ENCODE measurements around the gene MYL9.
A peak's percentile ranks its signal among the peaks of the same experiment; 100 is the strongest.

MYL9 gene

DNA sequence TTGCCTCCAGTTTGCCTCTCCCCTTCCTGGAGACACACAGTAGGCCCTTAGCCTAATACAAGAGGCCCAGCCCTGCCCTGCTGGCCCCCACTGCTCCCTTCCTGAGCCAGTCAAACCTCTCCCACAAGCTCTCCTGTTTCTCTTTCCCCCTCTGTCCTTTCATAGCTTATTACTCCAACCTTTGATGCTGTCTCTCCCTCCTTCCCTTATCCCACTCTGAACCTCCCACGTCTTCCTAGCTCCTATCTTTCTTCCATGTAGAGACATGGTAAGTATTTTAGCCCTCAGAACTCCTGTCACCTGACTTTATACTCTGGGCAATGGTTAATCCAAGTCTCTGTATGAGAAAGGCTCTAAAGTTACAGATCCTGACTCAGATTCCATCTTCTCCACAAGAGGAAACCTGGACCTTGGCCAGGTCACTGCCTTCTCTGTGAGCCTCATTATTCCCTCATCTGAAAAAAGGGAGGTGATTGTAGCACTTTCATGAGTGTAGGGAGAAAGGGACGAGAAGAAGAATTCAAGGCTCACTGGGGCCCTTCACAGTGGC lies 38.8 kb downstream of the MYL9 start:
- Histone ChIP-seq H3K9me3 (replicated peaks in 1 of 11) (no peaks in the 10 kb centered on the region), H3K27me3 (no peaks in the 10 kb centered on the region), H4K20me1 (peaks cover 23 to 100% (median 100%) of the 10 kb centered on the region in 11 experiments; a peak in 21 of 22 replicates), H3K4me2 (no peak overlapping the region), H3K4me3 (no peak overlapping the region), H3K9ac (0 out of 22 replicates have a peak overlapping the region, but pooled peaks of 1 of the 11 experiments have one; percentile 10), H3K4me1 (peaks cover 16 to 53% (median 40%) of the 10 kb centered on the region in 10 experiments), H3K27ac (0 out of 22 replicates have a peak overlapping the region, but pooled peaks of 1 of the 11 experiments have one; percentile 9), H3K36me3 (peaks cover 58 to 95% (median 91%) of the 10 kb centered on the region in 11 experiments)
- TF ChIP-seq Cebpa-rat (IDR thresholded peaks at IDR 0.05) = no peak

DNA sequence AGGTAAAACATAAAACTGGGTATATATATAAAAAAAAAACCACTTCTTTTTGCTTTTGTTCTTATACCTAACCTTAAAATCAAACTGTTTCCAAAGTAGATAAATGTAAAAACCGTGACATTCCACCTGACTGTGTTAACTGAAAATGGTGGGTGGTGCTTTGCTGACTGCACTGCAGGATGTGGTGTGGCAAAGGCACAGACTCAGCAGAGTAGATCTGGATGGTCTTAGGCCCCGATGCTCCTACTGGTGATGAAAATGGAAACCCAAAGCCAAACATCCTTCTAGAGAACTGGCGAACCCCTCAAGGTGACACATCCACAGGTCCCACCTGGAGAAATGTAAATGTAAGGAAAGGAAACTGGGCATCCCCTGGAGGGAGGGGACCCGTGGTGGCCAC lies 41.0 kb downstream of the MYL9 start:
- Histone ChIP-seq H3K4me2 (no peak overlapping the region), H4K20me1 (peaks cover 10 to 100% (median 100%) of the 10 kb centered on the region in 11 experiments; a peak in 21 of 22 replicates), H3K4me1 (peaks cover 0 to 54% (median 40%) of the 10 kb centered on the region in 10 experiments; a peak in 16 of 20 replicates), H3K27ac (no peak overlapping the region), H3K9ac (peak overlapping the region in 1 of 11 experiments; percentile 2; a peak in 1 of 22 replicates), H3K36me3 (peaks cover 55 to 100% (median 99%) of the 10 kb centered on the region in 11 experiments), H3K4me3 (no peak overlapping the region), H3K9me3 (replicated peaks in 1 of 11) (no peaks in the 10 kb centered on the region), H3K27me3 (no peaks in the 10 kb centered on the region)
- TF ChIP-seq Cebpa-rat (IDR thresholded peaks at IDR 0.05) = no peak

DNA sequence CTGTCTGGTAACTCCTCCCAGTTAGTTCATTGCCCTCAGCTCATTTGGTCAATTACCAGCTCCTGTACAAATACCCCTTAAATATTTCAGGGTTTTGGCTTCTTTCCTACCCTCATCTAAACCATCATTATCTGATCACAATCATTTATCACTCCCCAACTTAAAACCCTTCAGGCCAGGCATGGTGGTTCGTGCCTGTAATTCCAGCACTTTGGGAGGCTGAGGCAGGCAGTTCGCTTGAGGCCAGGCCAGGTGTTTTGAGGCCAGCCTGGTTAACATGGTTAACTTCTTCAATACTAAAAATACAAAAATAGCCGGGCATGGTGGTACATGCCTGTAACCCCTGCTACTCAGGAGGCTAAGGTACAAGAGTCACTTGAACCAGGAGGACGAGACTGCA lies 41.5 kb downstream of the MYL9 start:
- H3K9me3 ChIP-seq (replicated peaks in 1 of 11) = no peaks in the 10 kb centered on the region
- H3K4me2 ChIP-seq = no peak overlapping the region; a peak in 2 of 22 replicates
- H3K4me1 ChIP-seq = peaks cover 0 to 51% (median 40%) of the 10 kb centered on the region in 10 experiments; a peak in 16 of 20 replicates
- H3K9ac ChIP-seq = peak overlapping the region in 1 of 11 experiments; percentile 2; a peak in 1 of 22 replicates
- no peaks in the 10 kb centered on the region for H3K27me3 ChIP-seq
- peaks cover 57 to 100% (median 99%) of the 10 kb centered on the region in 11 experiments for H3K36me3 ChIP-seq
- no peak for TF ChIP-seq Cebpa-rat (IDR thresholded peaks at IDR 0.05)
- no peak overlapping the region for H3K27ac ChIP-seq
- H4K20me1 ChIP-seq = peaks cover 7 to 100% (median 100%) of the 10 kb centered on the region in 11 experiments; a peak in 21 of 22 replicates
- no peak overlapping the region for H3K4me3 ChIP-seq

DNA sequence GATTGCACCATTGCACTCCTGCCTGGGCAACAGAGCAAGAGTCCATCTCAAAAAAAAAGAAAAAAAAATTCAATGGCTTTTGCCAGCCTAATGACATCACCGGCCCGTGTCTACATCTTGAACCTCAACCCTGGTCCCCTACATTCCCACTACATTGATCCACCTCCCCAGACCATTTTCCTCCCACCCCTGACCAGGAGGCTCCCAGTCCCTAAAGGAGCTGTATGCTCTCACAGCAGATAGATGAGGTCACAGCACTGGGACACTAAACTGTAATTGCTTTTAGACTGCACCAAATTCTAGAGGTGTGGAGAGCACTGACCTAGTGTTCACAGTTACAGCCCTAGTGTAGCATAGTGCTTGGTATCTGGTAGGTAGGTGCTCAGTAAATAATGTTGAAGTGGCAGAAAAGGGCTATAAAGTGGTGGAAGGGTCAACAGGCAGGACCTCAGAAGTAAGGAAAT lies 42.7 kb downstream of the MYL9 start:
- H3K9ac ChIP-seq = no peak overlapping the region

DNA sequence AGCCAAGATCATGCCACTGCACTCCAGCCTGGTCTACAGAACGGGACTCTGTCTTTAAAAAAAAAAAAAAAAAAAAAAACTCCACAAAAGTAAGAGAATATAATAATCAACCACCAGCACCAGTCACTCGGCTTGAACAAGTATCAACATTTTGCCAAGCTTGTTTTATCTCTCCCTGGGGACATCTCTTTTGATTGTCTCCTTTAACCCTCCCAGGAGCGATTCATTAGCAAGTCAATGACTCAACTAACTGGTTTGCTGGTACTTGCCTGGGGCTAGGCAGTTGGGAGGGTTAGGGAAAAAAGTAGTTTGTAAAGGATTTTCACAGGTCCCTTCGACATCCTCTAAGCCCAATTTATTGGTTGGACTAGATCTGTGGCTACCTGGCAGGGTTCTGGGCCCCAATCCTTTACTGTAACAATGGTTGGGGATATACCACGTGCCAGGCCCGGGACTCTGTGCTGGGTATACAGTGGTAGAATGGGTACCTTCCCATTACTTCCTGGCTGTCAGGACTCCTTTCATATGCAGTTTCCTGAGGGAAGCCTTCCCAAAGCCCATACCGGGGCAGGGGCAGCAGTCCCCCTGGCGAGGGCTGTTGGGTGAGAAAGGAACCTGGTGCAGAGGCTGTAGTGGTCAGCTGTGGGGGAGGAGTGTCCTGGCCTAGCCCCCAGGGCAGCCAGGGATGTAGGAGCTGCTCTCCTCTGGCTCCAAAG lies 44.2 kb downstream of the MYL9 start:
- Histone ChIP-seq H3K4me1 (peaks cover 0 to 48% (median 41%) of the 10 kb centered on the region in 10 experiments; a peak in 16 of 20 replicates), H3K4me3 (no peak overlapping the region), H3K27me3 (no peaks in the 10 kb centered on the region), H3K36me3 (peaks cover 39 to 100% (median 99%) of the 10 kb centered on the region in 11 experiments), H4K20me1 (peaks cover 0 to 100% (median 100%) of the 10 kb centered on the region in 11 experiments; a peak in 20 of 22 replicates), H3K27ac (peak overlapping the region in 6 of 11 experiments; percentile 0 to 31 (median 16); a peak in 4 of 22 replicates), H3K4me2 (peak overlapping the region in 6 of 11 experiments; percentile 14 to 41 (median 38); a peak in 9 of 22 replicates), H3K9ac (peak overlapping the region in 3 of 11 experiments; percentile 19 to 47 (median 36); a peak in 3 of 22 replicates), H3K9me3 (replicated peaks in 1 of 11) (no peaks in the 10 kb centered on the region)
- TF ChIP-seq Cebpa-rat (IDR thresholded peaks at IDR 0.05) = no peak

More for the DNA sequence above, 42.7 kb downstream of the MYL9 start:
- H3K4me3 ChIP-seq = no peak overlapping the region
- peaks cover 51 to 100% (median 99%) of the 10 kb centered on the region in 11 experiments for H3K36me3 ChIP-seq
- H4K20me1 ChIP-seq = peaks cover 0 to 100% (median 100%) of the 10 kb centered on the region in 11 experiments; a peak in 21 of 22 replicates
- H3K27me3 ChIP-seq = no peaks in the 10 kb centered on the region
- peak overlapping the region in 5 of 11 experiments; percentile 3 to 41 (median 24); a peak in 7 of 22 replicates for H3K4me2 ChIP-seq
- TF ChIP-seq Cebpa-rat (IDR thresholded peaks at IDR 0.05) = no peak
- H3K27ac ChIP-seq = no peak overlapping the region
- H3K4me1 ChIP-seq = peaks cover 0 to 48% (median 40%) of the 10 kb centered on the region in 10 experiments; a peak in 16 of 20 replicates
- H3K9me3 ChIP-seq (replicated peaks in 1 of 11) = no peaks in the 10 kb centered on the region

DNA sequence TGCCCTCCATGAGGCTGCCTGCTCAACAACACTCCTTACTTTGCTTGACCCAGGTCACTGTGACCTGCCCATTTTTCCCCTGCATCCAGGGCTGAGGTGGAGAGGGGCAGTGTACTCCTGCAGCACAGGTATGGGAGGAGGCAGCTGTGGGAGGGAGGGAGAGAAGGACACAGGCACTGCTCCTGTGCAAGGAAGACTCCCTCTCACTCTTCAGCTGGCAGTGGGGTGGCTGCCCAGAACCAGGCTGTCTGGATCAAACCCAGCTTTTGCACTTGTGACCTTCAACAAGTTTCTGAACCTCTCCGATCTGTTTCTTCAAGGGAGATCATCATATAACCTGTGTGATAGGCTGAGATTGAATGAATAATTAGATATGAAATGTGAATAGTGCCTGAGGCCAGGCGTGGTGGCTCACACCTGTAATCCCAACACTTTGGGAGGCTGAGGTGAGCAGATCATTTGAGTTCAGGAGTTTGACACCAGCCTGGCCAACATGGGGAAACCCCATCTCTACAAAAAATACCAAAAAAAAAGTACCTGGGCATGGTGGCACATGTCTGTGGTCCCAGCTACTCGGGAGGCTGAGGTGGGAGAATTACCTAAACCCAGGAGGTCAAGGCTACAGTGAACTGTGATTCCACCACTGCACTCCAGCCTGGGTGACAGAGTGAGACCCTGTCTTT lies 46.2 kb downstream of the MYL9 start:
- no peaks in the 10 kb centered on the region for H3K9me3 ChIP-seq (replicated peaks in 1 of 11)
- peaks cover 33 to 100% (median 98%) of the 10 kb centered on the region in 11 experiments for H3K36me3 ChIP-seq
- no peak for TF ChIP-seq Cebpa-rat (IDR thresholded peaks at IDR 0.05)
- H3K27me3 ChIP-seq = no peaks in the 10 kb centered on the region
- H3K4me3 ChIP-seq = no peak overlapping the region
- H4K20me1 ChIP-seq = peaks cover 0 to 100% (median 100%) of the 10 kb centered on the region in 11 experiments; a peak in 20 of 22 replicates
- no peak overlapping the region for H3K27ac ChIP-seq
- peaks cover 7 to 57% (median 45%) of the 10 kb centered on the region in 10 experiments; a peak in 19 of 20 replicates for H3K4me1 ChIP-seq
- no peak overlapping the region for H3K9ac ChIP-seq
- no peak overlapping the region for H3K4me2 ChIP-seq

DNA sequence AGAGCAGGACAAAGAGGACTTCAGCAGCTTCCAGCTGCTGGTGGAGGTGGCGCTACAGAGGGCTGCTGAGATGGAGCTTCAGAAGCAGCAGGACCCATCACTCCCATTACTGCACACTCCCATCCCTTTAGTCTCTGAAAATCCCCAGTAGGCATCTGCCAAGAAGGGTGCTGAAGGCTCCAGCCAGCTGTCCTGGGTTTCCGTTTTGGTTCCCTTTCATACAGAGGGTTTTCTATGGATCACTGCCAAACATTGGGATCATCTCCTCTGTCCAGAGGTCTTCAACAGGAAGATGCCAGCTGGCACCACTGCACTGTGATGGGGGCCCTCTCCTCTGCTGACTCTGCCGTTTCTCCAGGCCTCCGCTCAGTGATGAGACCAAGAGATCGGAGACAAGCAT lies 50.0 kb downstream of the MYL9 start:
- Histone ChIP-seq H3K4me3 (no peak overlapping the region), H3K4me2 (no peak overlapping the region), H3K27ac (peak overlapping the region in 2 of 11 experiments; percentile 24 to 36; a peak in 3 of 22 replicates), H4K20me1 (peaks cover 0 to 92% (median 90%) of the 10 kb centered on the region in 11 experiments; a peak in 20 of 22 replicates), H3K27me3 (no peaks in the 10 kb centered on the region), H3K9ac (peak overlapping the region in 1 of 11 experiments; percentile 15; a peak in 3 of 22 replicates), H3K4me1 (peaks cover 35 to 57% (median 45%) of the 10 kb centered on the region in 10 experiments), H3K9me3 (replicated peaks in 1 of 11) (no peaks in the 10 kb centered on the region), H3K36me3 (peaks cover 26 to 91% (median 86%) of the 10 kb centered on the region in 11 experiments)
- TF ChIP-seq Cebpa-rat (IDR thresholded peaks at IDR 0.05) = no peak

DNA sequence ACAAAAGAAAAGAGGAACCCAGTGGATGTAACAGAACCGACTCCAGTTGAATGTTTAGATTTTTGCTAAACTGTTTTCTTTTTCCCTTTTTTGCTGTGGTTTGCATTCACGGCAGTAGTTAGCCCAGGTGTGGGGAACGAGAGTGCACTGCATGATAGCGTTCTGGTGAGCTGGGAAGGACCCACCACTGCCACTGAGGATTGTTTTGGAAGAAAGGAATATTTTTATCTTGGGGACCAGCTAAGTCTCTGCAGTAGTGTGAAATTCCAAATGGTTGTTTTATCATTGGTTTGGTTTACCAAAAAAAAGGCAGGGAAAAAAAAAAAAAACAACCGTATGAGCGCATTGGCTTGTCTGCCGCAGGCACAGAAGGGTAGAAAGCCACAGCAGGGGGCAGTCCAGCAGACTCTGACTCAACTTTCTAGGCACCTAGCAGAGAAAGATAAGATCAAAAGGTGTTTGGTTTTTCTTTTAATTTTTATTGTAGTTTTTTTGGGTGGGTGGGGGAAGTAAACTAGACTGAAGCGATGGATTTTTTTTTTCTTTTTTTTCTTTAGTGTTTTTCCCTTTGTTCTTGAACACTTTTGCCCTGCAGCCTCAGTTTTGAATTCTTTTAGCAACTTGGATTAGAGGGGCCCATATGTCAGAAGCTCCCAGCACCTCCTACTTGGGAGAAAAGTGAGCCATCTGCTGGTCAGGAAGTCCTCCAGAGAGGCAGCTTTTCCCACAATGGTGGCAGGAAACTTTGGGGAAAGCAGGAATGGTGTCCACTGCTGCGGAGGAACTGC lies 50.7 kb downstream of the MYL9 start:
- Histone ChIP-seq H3K9ac (no peak overlapping the region; a peak in 1 of 22 replicates), H3K4me1 (peaks cover 37 to 63% (median 47%) of the 10 kb centered on the region in 10 experiments), H3K4me2 (no peak overlapping the region), H3K27ac (peak overlapping the region in 3 of 11 experiments; percentile 39 to 56 (median 45); a peak in 3 of 22 replicates), H3K4me3 (no peak overlapping the region), H3K9me3 (replicated peaks in 1 of 11) (no peaks in the 10 kb centered on the region), H3K27me3 (no peaks in the 10 kb centered on the region), H4K20me1 (peaks cover 0 to 85% (median 82%) of the 10 kb centered on the region in 11 experiments; a peak in 20 of 22 replicates), H3K36me3 (peaks cover 26 to 91% (median 79%) of the 10 kb centered on the region in 11 experiments)
- TF ChIP-seq Cebpa-rat (IDR thresholded peaks at IDR 0.05) = no peak

Data from BLaER1 treated with 17β-estradiol and CSF1 and Interleukin-3, amounts not matched to agents 10 nM and 100 nM (cell line).